Stomach smooth muscle (tissue), 2 donors: ENCODE results near the gene MRPL50.
A peak's percentile ranks its signal among the peaks of the same experiment; 100 is the strongest.

Experiments used
- H3K27ac ChIP-seq: one replicate; pipeline ENCODE4 v1.7.0; 2013; ENCODE audit warnings: mild to moderate bottlenecking, low read length, inconsistent platforms
- H3K27me3 ChIP-seq, 2 donors: one replicate each; pipeline ENCODE4 v1.7.0; 2013; ENCODE audit warnings: low read length in 2 of 2; ENCODE audit not compliant: insufficient read depth in 2 of 2, control insufficient read depth in 1 of 2
- H3K36me3 ChIP-seq, 2 donors: one replicate each; pipeline ENCODE4 v1.7.0; 2013; ENCODE audit warnings: low read length in 2 of 2; ENCODE audit not compliant: control insufficient read depth in 2 of 2, insufficient read depth in 2 of 2
- H3K4me1 ChIP-seq: one replicate; pipeline ENCODE4 v1.7.0; 2013; ENCODE audit warnings: low read length; ENCODE audit not compliant: control insufficient read depth, insufficient read depth
- H3K4me3 ChIP-seq, 2 donors: one replicate each; pipeline ENCODE4 v1.7.0; 2013; ENCODE audit warnings: low read length in 2 of 2
- H3K9ac ChIP-seq, 2 donors: one replicate each; pipeline ENCODE4 v1.7.0; 2013; ENCODE audit warnings: low read length in 2 of 2, mild to moderate bottlenecking in 1 of 2
- H3K9me3 ChIP-seq, 2 donors: one replicate each; pipeline ENCODE4 v1.7.0; 2013; ENCODE audit warnings: low read length in 2 of 2; ENCODE audit not compliant: control insufficient read depth in 2 of 2
- donor health status: healthy.
- donor health status: Pancreatic carcinoma.

The MRPL50 gene

GRCh38 chr9:101417977-101418376, 19.6 kb upstream of the MRPL50 start:
- Histone ChIP-seq H3K27me3 (no peaks in the 10 kb centered on the region), H3K9ac (no peak overlapping the region), H3K4me3 (no peak overlapping the region), H3K36me3 (no peaks in the 10 kb centered on the region), H3K4me1 (no peaks in the 10 kb centered on the region), H3K27ac (no peak overlapping the region), H3K9me3 (peaks cover 8 to 25% of the 10 kb centered on the region in 2 donors)

- H3K4me3 ChIP-seq, result no peak overlapping the region
- H3K27ac ChIP-seq, result no peak overlapping the region
- peaks cover 8 to 26% of the 10 kb centered on the region in 2 donors for H3K9me3 ChIP-seq
- no peaks in the 10 kb centered on the region for H3K27me3 ChIP-seq
- no peaks in the 10 kb centered on the region for H3K36me3 ChIP-seq
- no peak overlapping the region for H3K9ac ChIP-seq
- H3K4me1 ChIP-seq, result no peaks in the 10 kb centered on the region
Measured at GRCh38 chr9:101417389-101417788, 19.0 kb upstream of the MRPL50 start.

GRCh38 chr9:101415578-101415977, 17.2 kb upstream of the MRPL50 start:
- peaks cover 11 to 33% of the 10 kb centered on the region in 2 donors for H3K9me3 ChIP-seq
- H3K27me3 ChIP-seq, result no peaks in the 10 kb centered on the region
- H3K36me3 ChIP-seq, result no peaks in the 10 kb centered on the region
- no peak overlapping the region for H3K4me3 ChIP-seq
- H3K4me1 ChIP-seq, result no peaks in the 10 kb centered on the region
- H3K27ac ChIP-seq, result no peak overlapping the region
- no peak overlapping the region for H3K9ac ChIP-seq

GRCh38 chr9:101414839-101415238, 16.4 kb upstream of the MRPL50 start:
- H3K27me3 ChIP-seq, result no peaks in the 10 kb centered on the region
- H3K27ac ChIP-seq, result no peak overlapping the region
- H3K36me3 ChIP-seq, result no peaks in the 10 kb centered on the region
- no peak overlapping the region for H3K9ac ChIP-seq
- peaks cover 18 to 37% of the 10 kb centered on the region in 2 donors for H3K9me3 ChIP-seq
- H3K4me1 ChIP-seq, result no peaks in the 10 kb centered on the region
- H3K4me3 ChIP-seq, result no peak overlapping the region

- H3K9ac ChIP-seq, result no peak overlapping the region
- H3K4me3 ChIP-seq, result peak overlapping the region in 1 of 2 donors; percentile 1
- peaks cover 37 to 43% of the 10 kb centered on the region in 2 donors for H3K36me3 ChIP-seq
- H3K4me1 ChIP-seq, result no peaks in the 10 kb centered on the region
- H3K9me3 ChIP-seq, result peaks cover 43 to 57% of the 10 kb centered on the region in 2 donors
- H3K27me3 ChIP-seq, result no peaks in the 10 kb centered on the region
- H3K27ac ChIP-seq, result no peak overlapping the region
Measured at GRCh38 chr9:101409079-101409477, 10.7 kb upstream of the MRPL50 start.

GRCh38 chr9:101408374-101409078, 10.1 kb upstream of the MRPL50 start:
- Histone ChIP-seq H3K27ac (no peak overlapping the region), H3K9ac (no peak overlapping the region), H3K4me3 (peak overlapping the region in 1 of 2 donors; percentile 0), H3K4me1 (no peaks in the 10 kb centered on the region), H3K36me3 (peaks cover 43 to 49% of the 10 kb centered on the region in 2 donors), H3K27me3 (no peaks in the 10 kb centered on the region), H3K9me3 (peaks cover 43 to 57% of the 10 kb centered on the region in 2 donors)

- H3K36me3 ChIP-seq, result peaks cover 52 to 62% of the 10 kb centered on the region in 2 donors
- H3K9ac ChIP-seq, result no peak overlapping the region
- peaks cover 10% of the 10 kb centered on the region for H3K4me1 ChIP-seq
- H3K27ac ChIP-seq, result no peak overlapping the region
- H3K27me3 ChIP-seq, result no peaks in the 10 kb centered on the region
- peaks cover 21 to 31% of the 10 kb centered on the region in 2 donors for H3K9me3 ChIP-seq
- H3K4me3 ChIP-seq, result no peak overlapping the region
Measured at GRCh38 chr9:101403516-101404285, 5.3 kb upstream of the MRPL50 start.

- H3K4me1 ChIP-seq, result peaks cover 15% of the 10 kb centered on the region
- H3K4me3 ChIP-seq, result peak overlapping the region; percentile 71 to 88
- no peaks in the 10 kb centered on the region for H3K27me3 ChIP-seq
- H3K27ac ChIP-seq, result no peak overlapping the region
- peak overlapping the region in 1 of 2 donors; percentile 86 for H3K9ac ChIP-seq
- H3K9me3 ChIP-seq, result peaks cover 0 to 9% of the 10 kb centered on the region in 2 donors
- peaks cover 26 to 40% of the 10 kb centered on the region in 2 donors for H3K36me3 ChIP-seq
Measured at GRCh38 chr9:101400120-101400519, 1.7 kb upstream of the MRPL50 start.

GRCh38 chr9:101399643-101399970, 1.2 kb upstream of the MRPL50 start:
- Histone ChIP-seq H3K9me3 (peaks cover 0 to 4% of the 10 kb centered on the region in 2 donors), H3K27me3 (no peaks in the 10 kb centered on the region), H3K4me1 (peaks cover 15% of the 10 kb centered on the region), H3K4me3 (peak overlapping the region; percentile 71 to 88), H3K27ac (no peak overlapping the region), H3K36me3 (peaks cover 21 to 35% of the 10 kb centered on the region in 2 donors), H3K9ac (peak overlapping the region; percentile 84 to 86)

GRCh38 chr9:101398930-101399642, 668 bp upstream of the MRPL50 start:
- Histone ChIP-seq H3K4me3 (peak overlapping the region; percentile 71 to 88), H3K27ac (peak overlapping the region; percentile 56), H3K9me3 (peaks cover 0 to 3% of the 10 kb centered on the region in 2 donors), H3K36me3 (peaks cover 19 to 33% of the 10 kb centered on the region in 2 donors), H3K4me1 (peaks cover 15% of the 10 kb centered on the region), H3K27me3 (no peaks in the 10 kb centered on the region), H3K9ac (peak overlapping the region; percentile 84 to 86)
